HUDEP-2 (cell line): ENCODE data around the gene FOXB1.

Experiments used
- DNase-seq, 76 experiments: peaks; one replicate each; lab custom pipeline; 2025; ENCODE audit not compliant: unreplicated experiment in 76 of 76; lab: John Stamatoyannopoulos, UW

Gene FOXB1

DNA sequence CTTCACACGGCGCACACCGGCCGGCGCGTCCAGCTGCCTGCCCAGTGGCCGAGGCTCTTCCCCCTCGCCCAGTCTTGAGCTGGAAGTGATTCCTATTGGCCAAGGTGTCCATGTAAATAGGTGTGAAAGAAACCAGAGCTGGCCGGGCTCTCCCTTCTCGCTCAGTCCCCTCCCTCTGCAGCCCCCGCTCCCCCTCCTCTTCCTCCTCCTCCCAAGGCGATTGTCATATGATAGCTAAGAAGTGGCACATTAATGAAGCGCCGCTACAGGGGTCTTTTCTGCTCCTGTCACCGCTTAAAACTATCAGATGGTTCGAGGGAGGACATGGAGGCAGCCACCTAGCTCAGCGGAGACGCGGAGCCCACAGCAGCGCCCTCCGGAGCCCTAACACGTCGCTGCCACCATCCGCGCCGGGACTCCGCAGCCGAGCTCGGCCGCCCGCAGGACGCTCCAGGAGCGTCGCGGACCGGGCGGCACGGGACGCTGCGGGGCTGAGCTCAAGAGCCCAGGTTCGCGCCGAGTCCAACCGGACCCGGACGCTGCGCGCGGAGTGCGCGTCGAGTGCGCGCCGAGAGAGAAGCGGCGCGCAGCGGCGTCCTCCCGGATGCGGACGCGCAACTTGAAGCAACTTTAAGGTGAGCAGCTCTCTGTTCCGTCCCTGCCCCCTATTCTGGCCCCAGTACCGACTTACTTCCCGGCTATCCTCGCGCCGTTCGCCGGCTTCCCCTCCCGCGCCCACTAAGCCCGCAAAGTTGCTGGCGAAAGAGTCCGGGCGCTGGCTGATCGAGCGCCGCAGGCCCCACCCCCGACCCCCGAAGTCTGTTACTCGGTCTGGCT, at the start of gene FOXB1:
TSS of gene FOXB1 (plus strand) at position 303 of the 837 bp plus-strand sequence. CDS start 653 bp downstream, outside the sequence.
- no peak for DNase-seq

DNA sequence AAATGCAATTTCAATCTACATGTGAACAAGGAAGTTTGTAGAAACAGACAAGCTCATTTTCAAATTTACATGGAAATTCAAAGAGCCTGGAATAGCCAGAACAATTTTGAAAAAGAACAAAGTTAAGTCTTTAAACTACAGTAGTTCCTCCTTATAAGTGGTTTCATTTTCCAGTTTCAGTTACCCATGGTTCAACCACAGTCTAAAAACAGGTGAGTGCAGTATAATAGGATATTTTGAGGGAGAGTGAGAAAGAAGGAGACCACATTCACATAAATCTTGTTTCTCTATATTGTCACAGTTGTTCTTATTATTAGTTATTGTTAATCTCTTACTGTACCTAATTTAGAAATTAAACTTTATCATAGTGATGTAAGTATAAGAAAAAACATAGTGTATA, 45.8 kb upstream of the FOXB1 start:
- DNase-seq: no peak

DNA sequence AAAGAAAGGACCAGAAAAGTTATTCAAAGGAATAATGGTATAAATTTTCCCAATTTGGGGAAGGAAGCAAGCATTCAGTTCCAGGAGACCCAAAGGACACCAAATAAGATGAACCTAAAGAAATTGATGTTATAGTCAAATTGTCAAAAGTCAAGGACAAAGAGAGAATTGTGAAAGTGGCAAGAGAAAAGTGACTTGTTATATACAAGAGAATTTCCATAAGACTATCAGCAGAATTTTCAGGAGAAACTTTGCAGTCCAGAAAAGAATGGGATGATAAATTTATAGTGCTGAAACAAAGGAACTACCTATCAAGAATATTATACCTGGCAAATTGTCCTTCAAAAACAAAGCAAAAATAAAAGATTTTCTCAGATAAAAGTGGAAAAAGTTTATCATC, 43.8 kb upstream of the FOXB1 start:
- DNase-seq: no peak

DNA sequence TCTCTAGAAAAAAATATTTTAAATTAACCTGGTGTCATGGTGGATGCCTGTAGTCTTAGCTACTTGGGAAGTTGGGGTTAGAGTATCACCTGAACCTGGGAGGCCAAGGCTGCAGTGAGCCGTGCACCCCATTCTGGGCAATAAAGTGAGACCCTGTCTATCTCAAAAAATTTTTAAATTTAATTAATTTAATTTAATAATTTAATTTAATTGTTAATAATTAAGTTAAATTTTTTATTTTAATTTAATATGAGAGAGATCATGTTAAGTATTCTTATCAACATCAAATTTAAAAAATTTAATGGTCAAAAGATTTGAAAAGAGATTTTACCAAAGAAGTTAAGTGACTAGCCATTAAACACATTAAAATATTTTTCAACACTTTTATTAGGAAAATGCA, 40.8 kb upstream of the FOXB1 start:
- DNase-seq: no peak

DNA sequence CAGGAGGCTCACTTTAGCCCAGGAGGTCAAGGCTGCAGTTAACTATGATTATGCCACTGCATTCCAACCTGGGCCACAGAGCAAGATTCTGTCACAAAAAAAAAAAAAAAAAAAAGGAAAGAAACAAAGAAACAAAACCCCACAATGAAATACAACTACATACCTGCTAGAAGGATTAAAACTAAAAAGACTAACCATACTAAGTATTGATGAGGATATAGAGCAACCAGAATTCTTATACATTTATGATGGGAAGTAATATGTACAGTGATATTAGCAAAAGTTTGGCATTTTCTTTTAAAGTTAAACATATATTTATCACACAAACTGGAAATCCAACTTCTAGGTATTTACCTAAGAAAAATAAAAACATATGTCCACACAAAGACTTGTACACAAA, 40.2 kb upstream of the FOXB1 start:
- no peak for DNase-seq

DNA sequence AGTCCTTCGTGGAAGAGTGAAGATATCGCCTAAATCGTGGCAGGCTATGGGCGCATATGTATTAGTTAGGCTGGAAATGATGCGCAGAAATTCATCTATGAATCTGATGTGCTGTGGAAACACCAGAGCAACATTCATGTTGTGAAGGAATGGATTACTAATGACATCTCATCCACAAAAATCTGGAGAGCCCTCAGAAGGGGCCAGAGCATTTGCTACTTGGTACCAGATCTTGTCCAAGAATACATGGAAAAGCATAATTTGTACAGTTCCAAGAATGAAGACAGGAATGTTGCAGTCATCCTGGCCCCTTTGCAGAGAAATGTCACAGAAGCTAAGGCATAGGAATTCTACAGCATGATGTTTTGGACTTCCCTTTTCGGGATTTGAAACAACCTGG, 38.4 kb upstream of the FOXB1 start:
- DNase-seq: no peak

DNA sequence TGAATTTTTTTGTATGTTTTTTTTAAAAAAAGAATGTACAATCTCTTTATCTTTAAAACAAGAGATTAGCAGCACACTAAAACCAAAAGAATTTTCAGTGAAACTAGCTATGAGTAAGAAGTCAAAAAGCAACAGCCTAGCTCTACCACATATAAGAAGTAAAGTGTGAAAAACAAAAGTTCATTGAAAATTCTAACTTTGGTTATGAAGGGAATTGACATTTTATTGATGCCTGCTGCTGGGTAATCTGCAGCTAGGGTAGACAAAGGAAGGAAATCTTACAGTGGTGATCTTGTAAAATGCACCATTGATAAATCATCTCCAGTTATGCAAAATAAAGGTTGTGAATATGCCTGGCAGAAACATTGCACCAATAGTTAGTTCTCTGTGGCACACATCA, 37.8 kb upstream of the FOXB1 start:
- no peak for DNase-seq

DNA sequence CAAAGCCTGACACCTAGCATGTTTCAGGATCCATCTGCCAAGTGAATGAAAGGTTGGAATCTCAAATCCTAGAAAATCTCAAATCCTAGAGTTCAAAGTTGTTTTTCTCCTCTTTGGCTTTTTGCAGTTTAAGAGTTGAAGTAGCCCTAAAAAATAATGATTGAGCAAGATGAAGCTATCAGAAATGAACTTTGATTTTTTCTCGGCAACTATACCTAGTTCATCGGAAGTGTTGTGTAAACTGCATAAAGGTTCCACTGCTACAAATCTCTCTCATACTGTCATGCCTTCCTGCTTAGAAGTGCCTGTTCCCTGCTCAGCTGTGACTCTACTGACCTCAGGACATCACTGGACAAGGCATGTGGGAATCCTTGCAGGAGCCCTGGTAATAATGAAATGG, 35.8 kb upstream of the FOXB1 start:
- DNase-seq: no peak

DNA sequence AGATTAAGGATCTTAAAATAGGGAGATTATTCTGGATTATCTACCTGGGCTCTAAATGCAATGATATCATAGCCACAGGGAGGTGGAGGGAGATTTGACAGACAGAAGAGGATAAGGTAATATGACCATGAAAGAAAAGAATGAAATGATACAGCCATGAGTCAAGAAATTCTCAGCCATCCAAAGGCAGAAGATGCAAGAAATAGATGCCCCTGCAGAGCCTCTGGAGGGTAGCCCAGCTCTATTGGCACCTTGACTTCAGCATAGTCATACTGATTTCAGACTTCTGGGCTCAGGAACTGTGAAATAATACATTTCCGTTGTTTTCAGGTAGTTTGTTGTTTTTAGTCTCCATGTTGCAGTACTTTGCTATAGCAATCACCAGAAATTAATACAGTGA, 31.9 kb upstream of the FOXB1 start:
- DNase-seq: no peak

DNA sequence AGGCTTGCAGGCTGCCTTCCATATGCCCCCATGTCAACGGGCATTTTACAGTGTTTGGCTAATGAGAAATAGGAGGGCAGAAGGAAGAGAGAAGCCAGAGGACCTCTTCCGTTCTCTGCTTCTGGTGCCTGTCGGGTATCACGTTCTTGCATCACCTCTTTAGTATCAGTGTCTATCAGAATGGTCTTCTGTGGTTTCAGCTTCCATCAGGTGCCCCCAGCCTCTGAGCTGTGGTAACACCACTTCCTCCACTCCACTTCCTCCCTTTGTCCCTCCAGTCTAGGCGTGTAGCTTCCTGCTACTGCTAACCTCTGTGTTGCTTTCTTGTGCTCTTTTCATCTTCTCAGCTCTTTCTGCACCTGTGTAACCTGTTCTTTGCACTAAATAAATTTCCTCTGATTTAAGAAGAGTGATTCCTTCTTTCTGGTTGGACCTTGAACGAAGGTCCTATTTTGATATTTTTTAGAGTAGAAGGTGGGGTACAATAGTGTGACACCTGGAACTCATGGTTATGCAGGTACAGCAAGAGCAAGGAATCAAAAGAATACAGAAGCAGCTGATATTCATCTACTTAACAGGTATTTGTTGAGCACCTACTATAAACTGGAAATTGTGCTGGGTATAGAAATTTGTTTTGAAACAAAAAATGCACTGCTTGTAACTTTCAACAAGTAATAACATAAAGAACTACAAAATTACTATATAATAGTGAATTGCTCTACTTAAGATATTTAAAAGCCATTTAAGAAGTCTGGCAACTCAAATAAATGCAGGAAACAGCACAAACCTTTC, 27.4 kb upstream of the FOXB1 start:
- no peak for DNase-seq

DNA sequence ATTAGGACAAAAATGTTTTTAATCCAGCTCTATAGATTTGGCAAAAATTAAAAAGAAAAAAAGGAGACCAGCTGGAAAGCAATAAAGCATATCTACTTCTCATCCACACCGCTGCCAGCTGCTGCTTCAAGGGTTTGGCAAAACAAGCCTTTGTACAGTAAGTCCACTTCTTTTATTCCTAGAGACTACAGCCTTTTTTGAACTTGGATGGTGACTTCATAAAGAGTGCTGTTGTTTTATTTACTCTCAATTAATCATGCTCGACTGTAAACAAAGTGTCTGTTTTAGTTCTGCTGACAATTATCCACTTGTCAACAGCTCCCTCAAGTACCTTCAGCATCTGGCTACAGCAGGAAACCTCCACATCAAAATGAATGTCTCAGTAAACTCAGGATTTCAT, 12.3 kb upstream of the FOXB1 start:
- DNase-seq: no peak

DNA sequence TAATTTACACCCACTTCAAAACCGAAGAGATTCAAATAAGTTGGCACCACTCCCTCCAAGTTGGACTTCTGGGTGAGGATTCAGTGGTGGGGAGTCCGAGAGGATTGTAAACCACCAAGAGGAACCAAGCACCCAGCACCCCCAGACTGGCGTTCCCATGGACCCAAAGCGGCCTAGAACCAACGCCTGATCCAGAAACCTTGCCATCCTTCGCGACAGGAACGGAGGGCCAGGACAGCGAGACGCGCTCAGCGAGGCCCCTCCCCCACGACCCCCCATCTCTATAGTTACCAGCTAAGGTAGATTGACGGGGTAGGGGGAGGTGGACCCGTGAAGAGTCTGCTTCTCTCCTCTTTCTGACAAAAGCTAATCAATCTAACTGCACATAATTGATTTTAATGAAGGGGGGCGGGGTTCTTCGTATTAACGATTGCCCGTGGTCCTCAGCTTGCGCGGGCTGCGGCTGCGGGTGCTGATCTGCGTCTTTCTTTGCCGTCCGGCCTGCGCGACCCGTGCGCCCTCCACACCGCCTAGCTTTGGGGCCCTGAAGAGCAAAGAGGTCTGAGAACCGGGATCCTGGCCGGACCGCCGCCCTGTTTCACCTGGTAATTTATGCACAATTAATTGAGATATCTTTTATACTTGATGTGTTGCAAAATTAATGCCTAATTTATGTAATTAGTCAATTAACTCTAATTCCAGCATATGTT, 10.9 kb upstream of the FOXB1 start:
- no peak for DNase-seq

DNA sequence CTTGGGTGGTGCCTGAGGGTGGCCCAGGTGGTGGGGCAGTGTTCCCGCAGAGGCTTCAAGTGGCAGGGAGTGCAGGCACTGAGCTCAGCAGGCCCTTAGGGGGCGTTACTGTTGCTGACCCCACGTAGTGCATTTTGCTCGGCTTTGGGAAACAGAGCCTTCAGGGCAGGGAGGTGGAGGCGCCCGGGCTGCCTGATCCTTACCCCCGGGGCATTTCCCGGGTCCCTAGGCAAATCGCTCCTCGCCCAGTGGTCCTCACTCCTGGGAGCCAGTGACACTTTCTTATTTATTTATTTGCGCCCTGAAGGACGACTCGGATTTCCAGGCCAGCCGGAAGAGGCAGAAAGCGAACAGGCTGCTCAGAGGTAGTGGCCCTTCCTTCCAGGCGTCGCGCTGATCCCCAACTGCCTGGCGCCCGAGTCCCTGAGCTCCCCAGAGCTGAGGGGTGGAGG, 10.1 kb upstream of the FOXB1 start:
- DNase-seq: peak in 3 of 76 experiments; percentile 7 to 11 (median 8)

DNA sequence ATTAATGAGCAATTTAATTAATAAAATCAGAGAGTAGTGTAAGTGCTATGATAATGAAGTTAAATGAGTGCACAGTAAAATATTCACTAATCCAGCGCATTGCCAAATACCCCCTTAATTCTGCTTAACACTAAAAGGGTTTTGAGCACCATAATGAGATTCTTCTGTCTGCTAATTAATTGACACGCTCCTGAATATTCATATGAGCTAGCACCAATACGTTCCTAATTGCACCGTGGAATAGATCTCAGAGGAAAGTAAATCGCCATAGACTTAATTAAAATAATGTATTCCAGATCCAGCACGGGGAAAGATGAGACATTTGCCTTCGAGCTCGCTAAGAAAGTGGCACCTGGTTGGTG, 9.6 kb upstream of the FOXB1 start:
- DNase-seq: no peak

DNA sequence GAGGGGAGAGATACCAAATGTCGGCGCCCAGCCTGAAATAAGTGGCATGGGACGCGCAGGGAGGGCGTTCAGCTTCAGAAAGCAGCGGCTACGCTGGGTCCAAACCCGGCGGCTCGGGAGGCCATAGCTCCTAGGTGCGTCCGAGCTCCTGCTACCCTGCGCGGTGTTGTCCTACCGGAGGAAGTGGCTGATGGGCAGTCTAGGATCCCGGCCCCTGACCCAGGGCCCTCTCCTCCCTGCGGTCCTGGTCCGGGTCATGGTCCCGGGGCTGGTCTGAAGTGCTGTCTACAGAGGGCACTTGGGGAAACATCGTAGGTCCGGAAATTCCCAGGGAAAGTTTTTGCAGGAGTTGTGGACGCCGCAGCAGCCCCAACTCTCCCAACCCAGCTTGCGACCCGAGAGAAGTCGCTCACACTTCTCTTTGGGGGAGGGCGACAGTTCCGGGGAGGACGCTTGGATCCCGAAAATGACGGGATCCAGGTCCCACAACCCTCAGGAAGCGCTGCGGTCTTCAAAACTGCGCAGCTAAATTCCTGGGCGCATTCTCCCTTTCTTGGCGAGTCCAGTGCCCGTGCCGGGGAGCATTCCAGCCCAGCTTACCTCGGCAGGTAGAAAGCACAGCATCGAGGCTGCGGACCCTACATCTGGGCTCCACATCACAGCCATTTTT, 9.1 kb upstream of the FOXB1 start:
- DNase-seq: no peak

DNA sequence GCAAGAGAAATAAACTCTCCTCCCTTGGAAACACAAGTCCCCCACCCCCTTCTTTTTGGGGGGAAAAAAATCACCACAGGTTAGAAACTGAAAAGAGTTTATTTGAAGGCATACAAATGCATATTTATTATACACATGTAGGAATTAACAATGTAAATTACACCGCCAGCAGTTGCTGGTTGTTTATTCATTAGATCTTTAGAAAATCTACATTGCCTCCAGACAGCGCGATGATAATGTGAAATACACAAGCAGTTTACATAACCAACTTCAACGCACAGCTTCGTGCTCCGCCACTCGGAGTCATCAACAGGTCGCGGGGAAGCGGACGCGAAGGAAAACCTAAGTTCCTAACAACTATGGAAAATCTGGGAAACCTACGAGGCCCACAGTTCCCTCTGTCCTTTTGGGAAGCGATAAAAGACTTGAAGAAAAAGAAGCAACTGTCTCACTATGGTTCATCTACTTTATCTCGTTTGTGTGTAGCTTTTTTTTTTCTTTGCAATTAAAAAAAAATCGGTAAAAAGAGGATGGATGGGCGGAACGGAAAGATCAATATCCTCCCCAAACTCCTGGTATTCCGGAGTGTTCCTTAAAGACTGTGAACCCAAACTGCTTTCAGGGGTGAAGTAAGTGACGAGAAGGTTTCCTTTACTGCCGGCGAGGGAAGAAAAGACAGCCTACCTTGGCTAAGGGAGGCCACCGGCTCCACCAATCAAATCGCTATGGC, 8.4 kb upstream of the FOXB1 start:
- no peak for DNase-seq

DNA sequence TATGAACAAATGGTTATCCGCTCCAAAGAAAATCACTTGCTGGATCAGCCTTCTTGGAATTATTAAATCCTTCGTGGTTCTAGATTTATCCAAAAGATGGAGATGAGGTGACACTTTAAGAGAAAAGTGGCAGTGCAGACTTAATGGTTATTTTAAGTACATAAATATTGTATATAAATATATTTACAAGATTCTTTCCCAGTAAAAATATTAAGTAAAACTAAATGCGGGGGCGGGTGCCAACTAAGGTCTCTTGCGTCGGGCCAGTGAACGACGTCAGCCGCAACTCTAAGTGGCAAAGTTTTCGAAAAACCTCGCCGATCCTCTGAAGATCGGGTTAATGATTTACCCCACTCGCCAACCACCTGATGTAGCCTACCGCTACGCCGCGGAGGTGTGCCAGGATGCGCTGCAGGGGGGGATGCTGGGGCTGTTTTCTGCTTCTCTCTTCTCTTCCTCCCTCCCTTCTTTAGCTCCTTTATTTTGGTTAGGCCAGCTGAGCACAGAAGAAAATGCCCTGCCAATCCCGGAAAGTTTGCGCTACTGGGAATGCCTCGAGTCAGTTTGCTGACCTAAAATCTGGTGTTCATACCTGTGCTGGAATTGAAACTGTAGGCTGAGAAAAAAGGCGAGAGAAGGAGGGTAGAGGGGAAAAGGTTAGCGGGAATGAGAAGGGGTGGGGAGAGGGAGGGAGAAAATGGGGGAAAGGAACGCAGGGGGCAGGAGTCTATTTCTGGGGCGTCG, 7.6 kb upstream of the FOXB1 start:
- DNase-seq: no peak

DNA sequence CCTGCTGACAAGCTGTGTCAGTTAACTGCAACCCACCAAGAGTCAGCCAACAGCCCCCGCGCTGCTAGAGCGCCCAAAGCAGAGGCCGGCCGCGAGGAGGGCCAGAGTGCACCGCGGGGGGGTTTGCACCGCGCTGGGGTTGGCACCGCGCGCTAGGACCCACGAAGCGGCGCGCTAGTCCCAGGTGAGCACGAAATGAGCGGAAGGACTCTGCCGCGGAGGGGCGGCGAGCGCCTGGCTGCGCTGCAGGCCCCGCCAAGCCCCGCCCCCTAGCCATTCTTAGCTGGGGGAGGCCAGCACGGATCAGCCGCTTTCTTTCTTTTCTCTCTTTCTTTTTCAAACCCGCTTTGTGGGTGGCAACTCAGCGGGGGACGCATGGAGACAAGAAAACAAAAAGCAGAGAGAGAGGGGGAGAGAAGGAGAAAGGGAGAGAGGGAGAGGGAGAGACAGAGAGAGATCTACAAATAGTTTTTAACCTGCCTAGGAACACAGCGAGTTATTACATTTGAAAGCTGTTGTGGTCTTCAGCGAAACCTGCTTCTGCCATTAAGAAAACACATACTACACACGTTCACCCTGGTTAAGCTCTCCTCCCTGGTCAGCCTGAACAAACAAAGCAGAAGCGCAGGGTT, 6.9 kb upstream of the FOXB1 start:
- DNase-seq: peak in 6 of 76 experiments; percentile 3 to 22 (median 10)
